WI38 (cell line): ENCODE results near the gene SMYD3.

Experiments used
- H3K4me3 ChIP-seq: 2 replicates; pipeline ENCODE4 v1.5.1; 2011; ENCODE audit warnings: low read depth, mild to moderate bottlenecking, control low read depth, low read length
- CTCF ChIP-seq: IDR thresholded peaks from 2 replicates; pipeline ENCODE4 v1.5.1; 2012; ENCODE audit warnings: low read depth, mild to moderate bottlenecking, control low read depth, low read length

Gene SMYD3

GRCh38 chr1:246003442-246003730 lies 503.7 kb downstream of the SMYD3 start:
- no peak overlapping the region for H3K4me3 ChIP-seq
- no peak for TF ChIP-seq CTCF

- no peak overlapping the region for H3K4me3 ChIP-seq
- TF ChIP-seq CTCF: peak; percentile 80
These were observed 504.2 kb downstream of the SMYD3 start for GRCh38 chr1:246002725-246003441.

GRCh38 chr1:246001837-246002230 lies 505.2 kb downstream of the SMYD3 start:
- H3K4me3 ChIP-seq: no peak overlapping the region
- no peak for TF ChIP-seq CTCF

- H3K4me3 ChIP-seq: no peak overlapping the region
- TF ChIP-seq CTCF: no peak
These were observed 505.8 kb downstream of the SMYD3 start for GRCh38 chr1:246001142-246001836.

GRCh38 chr1:246000638-246001015 lies 506.5 kb downstream of the SMYD3 start:
- no peak overlapping the region for H3K4me3 ChIP-seq
- TF ChIP-seq CTCF: no peak

- TF ChIP-seq CTCF: no peak
- no peak overlapping the region for H3K4me3 ChIP-seq
These were observed 507.1 kb downstream of the SMYD3 start for GRCh38 chr1:245999697-246000637.
